ENCODE data around the gene FKBP3. TPM values are rescaled to one million over a fixed set of nuclear protein-coding genes. Genes with fewer than 3 reads are reported as not detected.

FKBP3 gene
- total RNA-seq, 1 donor from 2014 or later: 32.3 TPM

Other genes starting within 250 kb of the FKBP3 start
- gene KLHL28, start 172.5 kb downstream of the FKBP3 start, total RNA-seq: 8.9 and 13.3 TPM in 2 replicates
- gene TOGARAM1, start 172.3 kb downstream of the FKBP3 start, total RNA-seq: 21.1 and 23.1 TPM in 2 replicates
- gene PRPF39, start 50.4 kb downstream of the FKBP3 start, total RNA-seq: 28.9 and 44.4 TPM in 2 replicates
- gene FANCM, start 1.4 kb upstream of the FKBP3 start, total RNA-seq: 9.0 and 12.5 TPM in 2 replicates
- gene MIS18BP1, start 118.7 kb upstream of the FKBP3 start, total RNA-seq: 42.9 and 65.5 TPM in 2 replicates

Data from dermis blood vessel endothelial cell (primary cell).